ENCODE results near the gene PBX2.
A peak's percentile ranks its signal among the peaks of the same experiment; 100 is the strongest.
"Not testable (repeated sequence)": the region's sequence is repeated elsewhere in the genome, so short reads cannot be mapped to it uniquely, and the experiment has no call there.

Gene PBX2

DNA sequence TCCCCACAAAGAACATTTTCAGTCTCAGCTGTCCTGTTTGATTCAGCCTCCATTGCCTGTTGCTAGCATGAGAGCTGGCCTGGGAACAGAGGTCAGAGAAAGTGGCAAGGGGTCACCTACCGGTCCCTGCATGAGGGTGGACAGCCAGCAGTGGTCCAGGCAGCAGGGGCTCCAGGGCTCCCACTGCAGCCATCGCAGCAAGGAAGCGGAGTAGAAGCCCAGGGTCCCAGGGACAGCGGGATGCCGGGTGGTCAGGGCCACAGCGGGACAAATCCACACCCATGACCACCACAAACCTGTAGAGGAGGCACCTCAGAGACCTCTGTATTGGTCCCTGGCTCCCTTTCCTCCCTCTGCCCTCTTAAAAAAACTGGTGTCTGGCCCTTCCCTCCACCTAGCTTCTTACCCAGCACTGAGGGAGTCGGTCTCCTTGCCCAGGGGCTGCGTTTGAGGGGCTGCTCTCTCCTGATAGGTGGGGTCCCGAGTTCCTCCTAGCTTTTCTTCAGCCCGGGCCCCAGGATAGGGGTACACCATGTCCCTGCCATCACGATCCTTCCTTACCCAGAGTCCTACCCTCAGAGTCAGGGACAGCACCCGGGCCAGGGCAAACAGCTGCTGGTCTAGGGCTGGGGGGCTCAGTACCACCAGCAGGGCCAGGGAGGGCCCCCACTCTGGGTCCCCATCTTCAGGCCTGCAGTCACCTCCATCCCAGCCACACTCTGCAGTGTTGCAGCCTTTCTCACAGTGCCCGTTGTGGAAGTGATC lies 10.9 kb upstream of the PBX2 start:
- DNase-seq, result no peak

DNA sequence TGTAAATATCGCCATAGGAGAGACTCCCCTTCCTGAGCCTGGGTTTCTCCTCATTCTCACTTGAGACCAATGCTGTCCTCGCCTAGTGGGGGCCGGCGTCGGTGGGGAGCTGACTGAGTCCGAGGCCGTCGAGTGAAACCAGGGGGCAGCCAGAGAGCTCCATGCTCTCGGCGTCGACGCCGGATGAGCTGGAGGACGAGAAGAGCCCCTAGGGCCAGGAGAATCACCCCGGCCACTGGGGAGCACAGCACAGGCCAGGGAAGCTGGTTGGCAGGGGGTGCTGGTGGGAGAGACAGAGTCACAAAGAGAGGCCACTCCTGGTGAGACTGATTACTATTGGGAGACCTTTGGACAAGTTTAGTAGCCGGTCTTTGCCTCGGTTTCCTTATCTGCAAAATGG lies 8.9 kb upstream of the PBX2 start:
- DNase-seq, result no peak

DNA sequence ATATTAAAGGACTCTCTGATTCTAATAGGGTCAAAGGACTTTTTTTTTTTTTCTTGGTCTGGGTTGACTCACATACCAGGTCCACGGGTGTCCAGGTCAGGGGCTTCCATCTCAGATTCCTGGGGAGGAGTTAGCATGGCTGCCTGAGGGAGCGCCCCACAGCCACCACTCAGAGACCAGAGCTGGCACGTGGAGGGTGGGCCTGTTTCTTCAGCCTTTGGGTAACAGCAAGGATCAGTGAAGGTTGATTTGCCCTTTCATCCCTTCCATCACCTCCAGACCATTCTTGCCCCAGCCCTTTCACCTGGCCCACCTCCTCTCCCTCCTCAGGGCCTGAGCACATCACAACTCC lies 8.3 kb upstream of the PBX2 start:
- DNase-seq, result no peak

DNA sequence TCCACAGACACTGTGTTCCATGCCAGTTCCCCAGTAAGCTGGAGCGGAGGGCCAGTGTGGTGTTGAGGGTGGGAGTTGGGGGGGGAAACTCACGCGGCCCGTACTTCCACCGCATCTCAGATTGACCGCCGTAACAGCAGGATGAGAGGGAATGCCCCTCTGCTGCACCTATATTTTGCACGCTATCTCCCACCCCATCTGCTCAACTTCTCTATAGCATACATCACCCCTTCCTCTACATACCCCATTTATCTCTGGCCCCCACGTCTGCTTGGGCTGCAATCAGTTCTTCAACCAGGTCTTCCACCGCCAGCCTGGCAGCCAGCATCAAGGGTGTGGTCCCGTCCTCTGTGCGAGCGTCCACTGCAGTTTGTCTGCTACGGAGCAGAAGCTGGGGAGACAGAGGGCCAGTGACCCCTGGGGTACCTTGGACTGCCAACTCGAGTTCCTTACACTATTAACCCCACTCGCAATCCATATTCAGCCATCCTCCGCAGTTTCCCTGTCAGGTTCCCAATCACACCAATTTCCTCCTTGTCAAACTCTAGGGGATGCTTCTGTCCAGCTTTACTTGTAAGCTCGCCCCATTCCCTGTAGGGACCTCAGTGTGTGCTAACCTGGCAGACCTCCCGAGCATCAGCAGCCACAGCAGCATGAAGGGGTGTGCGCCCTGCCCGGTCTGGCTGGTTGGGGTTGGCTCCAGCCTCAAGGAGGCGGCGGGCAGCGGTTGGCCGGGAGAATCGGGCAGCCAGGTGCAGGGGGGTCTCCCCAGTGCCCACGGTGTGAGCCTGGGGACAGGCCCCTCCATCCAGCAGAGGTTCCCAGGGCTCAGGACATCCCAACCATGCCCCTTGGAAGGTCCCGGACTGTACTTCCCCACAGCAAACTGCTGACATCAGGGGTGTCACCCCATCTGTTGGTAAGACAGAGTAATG lies 6.9 kb upstream of the PBX2 start:
- DNase-seq, result no peak

DNA sequence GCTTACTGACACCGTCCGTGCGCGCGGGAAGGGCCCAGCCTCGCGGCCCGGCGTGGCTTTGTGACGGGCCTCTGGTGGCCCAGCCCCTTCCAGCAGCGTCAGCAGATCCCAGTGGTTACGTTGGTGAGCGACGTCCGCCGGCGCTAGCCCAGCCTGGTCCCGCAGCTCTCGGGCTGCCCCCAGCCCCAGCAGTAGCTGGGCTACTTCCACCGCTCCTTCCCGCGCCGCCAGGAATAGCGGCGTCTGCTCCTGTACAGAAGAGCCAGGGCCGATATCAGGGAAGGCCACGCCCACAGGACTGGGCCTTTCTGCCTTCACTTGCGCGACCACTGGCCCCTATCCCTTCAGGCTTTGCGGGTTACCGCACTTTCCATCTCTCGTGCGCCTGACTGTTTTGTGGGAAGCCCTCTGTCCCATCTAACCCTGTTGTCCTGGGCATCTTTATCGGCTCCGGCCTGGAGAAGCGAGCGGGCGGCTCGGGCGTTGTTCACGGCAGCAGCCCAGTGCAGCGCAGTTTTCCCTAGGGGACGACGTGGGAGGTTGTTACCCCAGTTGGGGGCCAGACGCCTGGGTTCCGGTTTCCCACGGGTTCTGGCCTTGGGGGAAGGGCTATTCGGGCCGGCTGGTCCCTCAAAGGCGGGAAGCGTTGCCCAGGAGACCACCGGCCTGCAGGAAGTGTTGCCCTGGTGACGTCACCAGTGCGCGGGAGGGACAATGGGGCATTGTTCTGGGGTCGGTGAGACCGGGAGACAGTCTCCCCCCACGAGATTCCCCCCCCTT lies 6.1 kb upstream of the PBX2 start:
- DNase-seq, result peak in 1 of 2 experiments; percentile 38

- DNase-seq, result peak; percentile 98 to 99
These were observed 5.6 kb upstream of the PBX2 start for GRCh38 chr6:32195652-32195901.

GRCh38 chr6:32194825-32195651 lies 5.0 kb upstream of the PBX2 start:
- DNase-seq, result no peak

DNA sequence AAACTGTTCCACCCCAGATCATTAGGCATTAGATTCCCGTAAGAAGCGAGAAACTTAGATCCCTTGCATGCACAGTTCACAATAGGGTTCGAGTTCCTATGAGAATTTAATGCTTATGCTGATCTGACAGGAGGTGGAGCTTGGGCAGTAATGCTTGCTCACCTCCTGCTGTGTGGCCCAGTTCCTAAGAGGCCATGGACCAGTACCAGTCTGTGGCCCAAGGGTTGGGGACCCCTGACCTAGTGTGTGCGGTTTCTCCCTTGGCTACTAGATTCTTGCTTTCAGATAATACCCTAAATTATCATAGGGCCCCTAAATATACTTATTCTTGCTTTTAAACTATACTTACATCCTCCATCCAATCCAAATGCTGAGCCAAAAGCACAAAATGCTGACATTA lies 4.4 kb upstream of the PBX2 start:
- DNase-seq, result no peak

DNA sequence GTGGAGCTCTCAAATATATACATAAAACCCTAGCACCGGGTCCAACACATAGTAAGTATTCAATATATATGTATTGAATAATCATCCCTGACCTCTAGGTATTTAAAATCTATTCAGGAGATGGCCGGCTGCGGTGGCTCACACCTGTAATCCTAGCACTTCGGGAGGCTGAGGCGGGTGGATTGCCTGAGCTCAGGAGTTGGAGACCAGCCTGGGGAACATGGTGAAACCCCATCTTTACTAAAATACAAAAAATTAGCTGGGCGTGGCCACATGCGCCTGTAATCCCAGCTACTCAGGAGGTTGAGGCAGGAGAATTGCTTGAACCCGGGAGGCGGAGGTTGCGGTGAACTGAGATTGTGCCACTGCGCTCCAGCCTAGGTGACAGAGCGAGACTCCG lies 3.1 kb upstream of the PBX2 start:
- not testable (repeated sequence) for DNase-seq

GRCh38 chr6:32192608-32193039 lies 2.6 kb upstream of the PBX2 start, which contains the start of gene GPSM3:
Gene GPSM3 (minus strand): TSS chr6:32192643. CDS start chr6:32192513, 130 bp downstream.
- DNase-seq, result no peak

DNA sequence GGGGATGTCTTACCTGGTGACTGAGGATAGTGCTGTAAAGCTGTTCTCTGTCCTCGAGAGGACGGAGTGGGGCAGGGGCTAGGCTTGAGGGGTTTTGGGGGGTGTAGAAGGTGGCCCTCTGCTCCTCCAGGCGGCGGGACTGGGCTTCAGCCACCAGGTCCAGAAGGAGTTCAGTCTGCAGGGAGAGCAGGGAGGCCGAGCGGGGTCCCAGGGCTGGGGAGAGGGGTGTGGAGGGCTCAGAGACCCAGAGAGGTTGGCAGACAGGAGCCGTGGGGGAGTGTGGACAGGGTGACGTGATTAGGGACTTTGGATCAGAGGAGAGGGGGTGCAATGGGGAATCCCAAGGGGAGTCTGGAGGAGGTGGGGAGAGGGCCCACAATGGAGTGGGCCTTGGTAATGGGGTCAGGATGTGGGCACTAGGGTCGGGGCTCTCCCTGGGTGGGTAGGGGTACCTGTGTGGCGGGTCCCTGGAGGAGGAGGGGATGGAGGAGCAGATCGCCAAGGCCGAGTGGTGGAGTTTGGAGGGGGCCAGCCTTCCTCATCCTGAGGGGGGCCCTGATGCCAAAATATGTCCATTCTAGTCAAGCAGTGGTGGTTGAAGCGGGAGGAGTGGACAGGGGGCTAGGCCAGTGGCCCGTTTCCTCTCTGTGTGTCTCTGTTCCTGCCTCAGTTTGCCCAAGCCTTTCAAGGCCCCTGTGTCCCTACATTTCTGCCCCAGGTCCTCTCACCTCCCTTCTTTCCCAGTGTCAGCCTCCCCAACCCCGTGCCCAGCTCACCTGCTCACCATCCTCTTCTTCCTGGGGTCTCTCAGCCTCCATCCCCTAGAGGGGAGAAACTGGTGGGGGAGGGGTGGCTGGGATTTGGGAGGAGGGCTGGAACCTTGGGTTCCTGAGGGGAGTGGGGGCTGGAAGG lies 1.9 kb upstream of the PBX2 start:
- DNase-seq, result no peak

GRCh38 chr6:32190911-32191677 lies 1.1 kb upstream of the PBX2 start:
- no peak for DNase-seq

DNA sequence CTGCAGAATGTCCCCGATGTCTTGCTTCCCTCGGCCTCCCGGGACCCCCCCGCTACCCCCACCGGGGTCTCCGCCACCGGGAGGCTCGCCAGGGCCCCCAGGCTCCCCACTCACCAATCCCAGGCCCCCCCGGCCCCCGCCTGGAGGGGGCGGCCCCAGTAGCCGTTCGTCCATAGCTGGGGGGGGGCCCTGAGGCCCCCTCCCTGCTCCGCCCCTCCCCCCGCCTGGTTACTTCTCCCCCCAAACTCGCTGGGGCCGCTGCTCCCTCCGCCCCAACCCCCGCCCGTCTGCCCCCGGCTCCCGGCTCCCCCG lies 304 bp downstream of the PBX2 start:
- no peak for DNase-seq

GRCh38 chr6:32189069-32189741 lies 797 bp downstream of the PBX2 start:
- DNase-seq, result no peak

- DNase-seq, result no peak
These were observed 1.5 kb downstream of the PBX2 start for GRCh38 chr6:32188381-32189068.

DNA sequence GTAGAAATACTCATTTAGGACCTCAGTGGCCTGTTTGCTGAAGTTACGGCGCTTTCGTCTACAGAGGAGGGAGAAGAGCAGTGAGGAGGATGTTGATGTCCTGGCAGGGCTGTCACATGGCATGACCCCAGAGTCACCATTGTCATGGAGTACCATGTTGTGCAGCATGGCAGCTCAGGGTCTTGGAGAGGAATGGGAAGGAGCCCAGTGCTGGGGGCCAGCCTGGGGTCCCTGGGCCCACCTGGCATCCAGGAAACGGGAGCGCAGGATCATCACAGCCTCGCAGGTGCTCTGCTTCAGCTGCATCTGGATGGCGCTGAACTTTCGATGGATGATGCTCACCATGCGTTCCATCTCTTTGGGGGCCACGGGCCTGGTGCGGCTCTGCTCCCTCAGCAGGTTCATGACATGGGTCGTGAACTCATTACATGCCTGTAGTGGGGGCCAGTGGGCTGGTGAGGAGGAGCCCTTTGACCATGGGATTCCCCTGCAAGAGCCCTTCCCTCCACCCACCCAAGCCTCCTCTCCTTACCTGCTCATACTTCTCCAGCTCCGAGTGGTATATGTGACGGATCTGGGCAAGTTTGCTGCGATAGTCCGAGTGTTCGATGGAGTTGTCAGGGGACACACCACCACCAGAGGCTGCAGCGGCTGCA lies 2.1 kb downstream of the PBX2 start:
- not testable (repeated sequence) for DNase-seq

- DNase-seq, result no peak
These were observed 2.8 kb downstream of the PBX2 start for GRCh38 chr6:32187009-32187709.

DNA sequence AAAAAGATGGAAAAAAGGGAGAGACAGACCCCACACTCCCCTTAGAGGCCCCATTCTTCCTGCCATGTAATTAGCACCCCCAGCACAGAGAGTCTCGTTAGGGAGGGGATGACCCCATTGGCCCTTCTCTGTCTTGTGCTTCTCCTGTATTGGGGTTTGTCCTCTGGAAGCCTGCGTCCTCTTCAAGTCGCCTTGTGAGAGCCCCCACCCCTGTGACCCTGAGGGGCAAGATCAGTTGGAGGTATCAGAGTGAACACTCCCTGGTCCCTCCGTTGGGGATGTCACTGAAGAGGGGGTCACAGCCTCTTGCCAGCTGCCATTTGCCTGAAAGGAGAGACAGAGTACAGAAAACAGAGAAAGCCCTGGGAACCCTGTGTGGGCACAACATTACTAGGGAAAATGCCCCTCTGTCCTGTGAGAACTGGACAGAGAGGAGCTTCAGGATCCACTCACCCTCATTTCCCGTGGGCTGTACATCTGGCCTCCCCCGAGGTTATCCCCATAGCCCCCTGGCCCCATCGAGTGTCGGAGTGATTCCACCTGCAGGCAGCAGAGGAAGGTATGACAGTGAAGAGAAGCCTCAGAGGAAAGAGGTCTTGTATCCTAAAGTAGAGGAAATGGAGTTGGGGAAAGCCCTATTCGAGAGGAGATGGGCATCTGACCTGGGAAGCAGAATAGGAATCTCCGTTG lies 3.7 kb downstream of the PBX2 start:
- DNase-seq, result not testable (repeated sequence)

Data from cerebellar nuclear complex (tissue), 1 donor.